Parathyroid adenoma (tissue), 2 donors: ENCODE results near the gene GALE.
"Not testable (repeated sequence)": the region's sequence is repeated elsewhere in the genome, so short reads cannot be mapped to it uniquely, and the experiment has no call there.

ENCODE experiments used
- H2AFZ ChIP-seq: fragments of 300-600 bp; sonication (generic); one replicate; pipeline ENCODE4 v1.7.0; 2017; ENCODE audit warnings: antibody characterized with exemption, mild to moderate bottlenecking
- H3K27ac ChIP-seq: fragments of 300-600 bp; sonication (generic); one replicate; pipeline ENCODE4 v1.7.0; 2017
- H3K27me3 ChIP-seq: fragments of 300-600 bp; sonication (generic); one replicate; pipeline ENCODE4 v1.7.0; 2017; ENCODE audit warnings: low read length; ENCODE audit not compliant: control insufficient read depth, insufficient read depth
- H3K36me3 ChIP-seq: fragments of 300-600 bp; sonication (generic); one replicate; pipeline ENCODE4 v1.7.0; 2017; ENCODE audit warnings: low read length; ENCODE audit not compliant: control insufficient read depth, insufficient read depth
- H3K4me1 ChIP-seq: fragments of 300-600 bp; sonication (generic); one replicate; pipeline ENCODE4 v1.7.0; 2017; ENCODE audit warnings: control low read depth
- H3K4me2 ChIP-seq: fragments of 300-600 bp; sonication (generic); one replicate; pipeline ENCODE4 v1.7.0; 2017; ENCODE audit warnings: low read length
- H3K4me3 ChIP-seq: fragments of 300-600 bp; sonication (generic); one replicate; pipeline ENCODE4 v1.7.0; 2017; ENCODE audit warnings: low read depth, low read length
- H3K79me2 ChIP-seq: fragments of 300-600 bp; sonication (generic); one replicate; pipeline ENCODE4 v1.7.0; 2017; ENCODE audit warnings: control low read depth
- H3K9ac ChIP-seq: fragments of 300-600 bp; sonication (generic); one replicate; pipeline ENCODE4 v1.7.0; 2017; ENCODE audit warnings: mild to moderate bottlenecking
- H3K9me3 ChIP-seq: fragments of 300-600 bp; sonication (generic); one replicate; pipeline ENCODE4 v1.7.0; 2017; ENCODE audit warnings: low read length; ENCODE audit not compliant: control insufficient read depth
- CTCF ChIP-seq: fragments of 300-600 bp; sonication (generic); IDR thresholded peaks from one replicate; pipeline ENCODE4 v1.7.0; 2017; ENCODE audit warnings: antibody characterized with exemption, mild to moderate bottlenecking
- donor health status: primary hyperparathyroidism.

The GALE gene

GRCh38 chr1:23800400-23801337, at the start of gene GALE:
GALE (minus strand) TSS chr1:23800754; CDS start chr1:23799007, 1,747 bp downstream.
- no peaks in the 10 kb centered on the region for H3K36me3 ChIP-seq
- H3K4me1 ChIP-seq: peaks cover 10% of the 10 kb centered on the region
- TF ChIP-seq CTCF: peak; percentile 10

GRCh38 chr1:23848673-23849616, 48.4 kb upstream of the GALE start:
- H2AFZ ChIP-seq: no peak overlapping the region
- no peaks in the 10 kb centered on the region for H3K27me3 ChIP-seq
- no peak overlapping the region for H3K9ac ChIP-seq
- no peaks in the 10 kb centered on the region for H3K36me3 ChIP-seq
- TF ChIP-seq CTCF: no peak
- no peak overlapping the region for H3K27ac ChIP-seq
- H3K4me1 ChIP-seq: no peaks in the 10 kb centered on the region
- no peaks in the 10 kb centered on the region for H3K79me2 ChIP-seq
- no peaks in the 10 kb centered on the region for H3K9me3 ChIP-seq
- H3K4me2 ChIP-seq: no peak overlapping the region
- H3K4me3 ChIP-seq: no peak overlapping the region

More at GRCh38 chr1:23800400-23801337, at the start of gene GALE:
- Histone ChIP-seq H3K9me3 (no peaks in the 10 kb centered on the region), H2AFZ (peak within 1 kb of the TSS; percentile 65), H3K79me2 (no peaks in the 10 kb centered on the region), H3K9ac (no peak within 1 kb of the TSS), H3K27ac (peak within 1 kb of the TSS; percentile 81), H3K27me3 (no peaks in the 10 kb centered on the region), H3K4me3 (peak within 1 kb of the TSS; percentile 97), H3K4me2 (peak within 1 kb of the TSS; percentile 99)

GRCh38 chr1:23847482-23848095, 47.0 kb upstream of the GALE start:
- H3K4me1 ChIP-seq, H3K27ac ChIP-seq, H3K27me3 ChIP-seq, H3K79me2 ChIP-seq, H3K36me3 ChIP-seq, H3K4me2 ChIP-seq, H2AFZ ChIP-seq, H3K4me3 ChIP-seq, H3K9ac ChIP-seq, H3K9me3 ChIP-seq: not testable (repeated sequence)

- no peak overlapping the region for H3K4me2 ChIP-seq
- no peak overlapping the region for H2AFZ ChIP-seq
- H3K9me3 ChIP-seq: no peaks in the 10 kb centered on the region
- no peaks in the 10 kb centered on the region for H3K4me1 ChIP-seq
- H3K27me3 ChIP-seq: no peaks in the 10 kb centered on the region
- no peaks in the 10 kb centered on the region for H3K36me3 ChIP-seq
- H3K4me3 ChIP-seq: no peak overlapping the region
- TF ChIP-seq CTCF: no peak
- H3K27ac ChIP-seq: no peak overlapping the region
- H3K79me2 ChIP-seq: no peaks in the 10 kb centered on the region
- no peak overlapping the region for H3K9ac ChIP-seq
Observed at GRCh38 chr1:23845163-23845562, 44.6 kb upstream of the GALE start.
